Endothelial cell of umbilical vein (primary cell): ENCODE data around the gene MORC2. TPM values are rescaled to one million over a fixed set of nuclear protein-coding genes. Genes with fewer than 3 reads are reported as not detected.

Experiments
- BruUV-seq: library from RNA; stranded (reverse); fragments of 400-500 nt; replicated peaks from 2 replicates; lab custom pipeline; 2021; lab: Mats Ljungman, UMichigan
- CTCF ChIA-PET: fragments of 300-600, 350-600 bp; sonication (Branson Sonifier 250); formaldehyde crosslinking; loops from one replicate; lab custom pipeline; 2021; ENCODE audit warnings: antibody characterized with exemption, inconsistent platforms; lab: Charles Lee
- POLR2A ChIA-PET: fragments of 300-600, 350-600 bp; sonication (Branson Sonifier 250); formaldehyde crosslinking; loops from one replicate; lab custom pipeline; 2021; ENCODE audit warnings: antibody characterized with exemption, inconsistent platforms; lab: Charles Lee
- DNase-seq: peaks from one replicate; pipeline ENCODE4 v3.0.0-alpha.2; 2011; ENCODE audit warnings: low read depth, low spot score
- FAIRE-seq: peaks from 2 replicates; lab custom pipeline; 2011; peaks lifted over from hg19 to GRCh38; lab: Jason Lieb, UNC
- H2AFZ ChIP-seq: 2 replicates; pipeline ENCODE4 v1.6.0; 2012; ENCODE audit warnings: low read depth, low read length, control low read depth, inconsistent platforms
- H3K27ac ChIP-seq: 2 replicates; pipeline ENCODE4 v1.5.1; 2011; ENCODE audit warnings: low read depth, mild to moderate bottlenecking, control low read depth, low read length, moderate library complexity; ENCODE audit not compliant: insufficient read depth
- H3K27me3 ChIP-seq, 2 experiments: 2 replicates each; pipeline versions ENCODE4 v1.6.0 to v1.6.1; 2011; ENCODE audit warnings: low read length in 2 of 2, mixed read lengths in 1 of 2; ENCODE audit not compliant: control insufficient read depth in 2 of 2, insufficient read depth in 2 of 2
- H3K36me3 ChIP-seq, 2 experiments: 2 replicates in 1 of 2; 3 replicates in 1 of 2; pipeline ENCODE4 v1.5.1; 2011; ENCODE audit warnings: low read length in 2 of 2, mild to moderate bottlenecking in 1 of 2, moderate library complexity in 1 of 2; ENCODE audit not compliant: control insufficient read depth in 2 of 2, insufficient read depth in 2 of 2; ENCODE audit errors: extremely low read depth in 1 of 2
- H3K4me1 ChIP-seq: 3 replicates; pipeline ENCODE4 v1.5.1; 2011; ENCODE audit warnings: mild to moderate bottlenecking, low read length; ENCODE audit not compliant: control insufficient read depth, insufficient read depth; ENCODE audit errors: extremely low read depth
- H3K4me2 ChIP-seq: 2 replicates; pipeline ENCODE4 v1.6.1; 2011; ENCODE audit warnings: low read length, control low read depth, mixed read lengths; ENCODE audit not compliant: insufficient read depth
- H3K4me3 ChIP-seq, 3 experiments: fragments of 200-600 bp in 1 of 3; sonication (generic), shearing (Covaris generic) in 1 of 3; replicated peaks in 1 of 3; 2 replicates each; pipeline ENCODE4 v1.5.1; 2011 to 2016; ENCODE audit warnings: control low read depth in 3 of 3, low read length in 3 of 3, mild to moderate bottlenecking in 2 of 3, inconsistent platforms in 1 of 3, low read depth in 1 of 3, moderate library complexity in 1 of 3; ENCODE audit not compliant: insufficient read depth in 1 of 3
- H3K79me2 ChIP-seq: 2 replicates; pipeline ENCODE4 v1.6.0; 2012; ENCODE audit warnings: low read length, inconsistent platforms; ENCODE audit not compliant: control insufficient read depth, insufficient read depth
- H3K9ac ChIP-seq: replicated peaks from 2 replicates; pipeline ENCODE3; 2011; ENCODE audit warnings: low read length, control low read depth; ENCODE audit not compliant: insufficient read depth; ENCODE audit errors: extremely low read depth
- H3K9me1 ChIP-seq: replicated peaks from 3 replicates; pipeline ENCODE4 v1.6.0; 2011; ENCODE audit warnings: mild to moderate bottlenecking, low read length; ENCODE audit not compliant: control insufficient read depth, insufficient read depth; ENCODE audit errors: extremely low read depth
- H3K9me3 ChIP-seq: replicated peaks from 2 replicates; pipeline ENCODE4 v1.5.1; 2012; ENCODE audit warnings: low read length, inconsistent platforms; ENCODE audit not compliant: control insufficient read depth, insufficient read depth
- H4K20me1 ChIP-seq: replicated peaks from 2 replicates; pipeline ENCODE3; 2011; ENCODE audit warnings: mild to moderate bottlenecking, low read length; ENCODE audit not compliant: control insufficient read depth, insufficient read depth; ENCODE audit errors: extremely low read depth
- FOS ChIP-seq: IDR thresholded peaks from 2 replicates; pipeline ENCODE4 v1.6.1; 2011; ENCODE audit warnings: mild to moderate bottlenecking, low read length, moderate library complexity, borderline replicate concordance; ENCODE audit not compliant: insufficient read depth
- GATA2 ChIP-seq: IDR thresholded peaks from 2 replicates; pipeline ENCODE4 v1.7.0; 2011; ENCODE audit warnings: low read depth, mild to moderate bottlenecking, moderate library complexity, mixed read lengths, low read length; ENCODE audit not compliant: insufficient read length, insufficient read depth
- JUN ChIP-seq: IDR thresholded peaks from 2 replicates; pipeline ENCODE4 v1.6.1; 2011; ENCODE audit warnings: borderline replicate concordance, low read depth; ENCODE audit not compliant: insufficient read length, insufficient read depth
- POLR2A ChIP-seq: IDR thresholded peaks from 2 replicates; pipeline ENCODE4 v1.6.1; 2012; ENCODE audit warnings: low read depth, mild to moderate bottlenecking, control low read depth, low read length
- POLR2AphosphoS5 ChIP-seq: IDR thresholded peaks from 2 replicates; pipeline ENCODE4 v1.6.1; 2012; ENCODE audit warnings: low read depth, mild to moderate bottlenecking, control low read depth, low read length, moderate library complexity; ENCODE audit not compliant: insufficient read depth
- dilution Hi-C: fragments of 300-500 bp; cut with MboI; formaldehyde crosslinking; loops from one replicate; pipeline ENCODE4 v1.15.0; 2019; ENCODE audit warnings: low sequenced_read_pairs; ENCODE audit not compliant: extremely low pct_ligation_motif_present
- intact Hi-C: fragments of 100-400 bp; cut with micrococcal nuclease; formaldehyde crosslinking; loops from one replicate; pipeline ENCODE4 v1.10.0; 2022
- polyA plus RNA-seq, 4 experiments: library from polyadenylated mRNA; depleted of rRNA in 3 of 4; stranded (reverse) in 3 of 4; unstranded in 1 of 4; fragments of >200 nt; gene quantifications; 2 replicates each; pipeline versions ENCODE4 v1.2.1 to v1.2.3, GENCODE V29; 2011 to 2012; ENCODE audit warnings: missing spikeins in 1 of 4
- total RNA-seq: library from RNA; stranded (reverse); gene quantifications from 2 replicates; pipeline ENCODE4 v1.2.3, GENCODE V29; 2021
- TF ChIP-seq, protein P1 (sequence below): IDR thresholded peaks from 2 replicates; pipeline ENCODE4 v1.6.1; 2011; ENCODE audit not compliant: insufficient read depth, insufficient read length
- TF ChIP-seq, protein P2 (sequence below), 2 donors: IDR thresholded peaks; 1 replicate in 1 of 2; 2 replicates in 1 of 2; pipeline ENCODE4 v1.5.1; 2011; ENCODE audit warnings: low read length in 2 of 2, mild to moderate bottlenecking in 2 of 2, moderate library complexity in 2 of 2, control low read depth in 1 of 2, inconsistent platforms in 1 of 2, low read depth in 1 of 2; ENCODE audit not compliant: insufficient read depth in 1 of 2; ENCODE audit errors: extremely low read depth in 1 of 2

Gene MORC2
- total and polyA plus RNA-seq, 2 donors (not counting 3 experiments of a cell fraction or from before 2014, with no cell fraction given), result 11.6 to 34.7 TPM

DNA sequence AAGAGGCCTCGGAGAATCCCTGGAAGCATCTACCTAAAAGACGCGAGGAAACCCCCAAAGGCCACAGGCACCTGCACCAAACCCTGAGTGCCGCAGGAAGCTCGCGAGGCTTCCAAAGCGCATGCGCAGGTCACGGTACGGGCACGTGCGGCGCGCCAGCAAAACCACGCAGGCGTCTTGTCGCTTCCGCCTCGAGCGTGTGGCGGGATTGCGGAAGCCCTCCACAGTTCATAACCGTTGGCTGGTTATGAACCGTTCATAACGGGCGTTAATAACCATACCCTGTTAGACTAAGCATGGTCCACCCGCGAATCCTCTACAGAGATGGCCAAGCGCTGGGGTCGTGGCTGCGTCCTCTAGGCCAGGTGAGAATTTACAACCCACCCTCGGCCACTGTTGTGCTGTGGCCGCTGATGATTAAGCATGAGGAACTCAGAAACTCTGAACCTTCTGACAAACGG, 46.4 kb downstream of the MORC2 start:
- POLR2A ChIA-PET, result no interaction called here
- Histone ChIP-seq H3K4me1 (peaks cover 13% of the 10 kb centered on the region), H3K36me3 (peaks cover 0 to 16% of the 10 kb centered on the region in 2 experiments), H3K79me2 (no peaks in the 10 kb centered on the region), H3K4me2 (peak overlapping the region; percentile 66), H4K20me1 (no peaks in the 10 kb centered on the region), H3K9me3 (no peaks in the 10 kb centered on the region), H3K9me1 (no peaks in the 10 kb centered on the region), H3K27me3 (no peaks in the 10 kb centered on the region), H3K27ac (no peak overlapping the region), H3K9ac (no peak overlapping the region), H2AFZ (peak overlapping the region; percentile 0), H3K4me3 (peak overlapping the region in 2 of 3 experiments; percentile 23 to 25)
- FAIRE-seq (peak; percentile 66), DNase-seq (peak; percentile 60)
- TF ChIP-seq JUN (no peak), POLR2A (peak; percentile 51), FOS (no peak), POLR2AphosphoS5 (peak; percentile 51), GATA2 (no peak)
- TF ChIP-seq, protein P1, sequence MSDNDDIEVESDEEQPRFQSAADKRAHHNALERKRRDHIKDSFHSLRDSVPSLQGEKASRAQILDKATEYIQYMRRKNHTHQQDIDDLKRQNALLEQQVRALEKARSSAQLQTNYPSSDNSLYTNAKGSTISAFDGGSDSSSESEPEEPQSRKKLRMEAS, result peak; percentile 92
- TF ChIP-seq, protein P2, sequence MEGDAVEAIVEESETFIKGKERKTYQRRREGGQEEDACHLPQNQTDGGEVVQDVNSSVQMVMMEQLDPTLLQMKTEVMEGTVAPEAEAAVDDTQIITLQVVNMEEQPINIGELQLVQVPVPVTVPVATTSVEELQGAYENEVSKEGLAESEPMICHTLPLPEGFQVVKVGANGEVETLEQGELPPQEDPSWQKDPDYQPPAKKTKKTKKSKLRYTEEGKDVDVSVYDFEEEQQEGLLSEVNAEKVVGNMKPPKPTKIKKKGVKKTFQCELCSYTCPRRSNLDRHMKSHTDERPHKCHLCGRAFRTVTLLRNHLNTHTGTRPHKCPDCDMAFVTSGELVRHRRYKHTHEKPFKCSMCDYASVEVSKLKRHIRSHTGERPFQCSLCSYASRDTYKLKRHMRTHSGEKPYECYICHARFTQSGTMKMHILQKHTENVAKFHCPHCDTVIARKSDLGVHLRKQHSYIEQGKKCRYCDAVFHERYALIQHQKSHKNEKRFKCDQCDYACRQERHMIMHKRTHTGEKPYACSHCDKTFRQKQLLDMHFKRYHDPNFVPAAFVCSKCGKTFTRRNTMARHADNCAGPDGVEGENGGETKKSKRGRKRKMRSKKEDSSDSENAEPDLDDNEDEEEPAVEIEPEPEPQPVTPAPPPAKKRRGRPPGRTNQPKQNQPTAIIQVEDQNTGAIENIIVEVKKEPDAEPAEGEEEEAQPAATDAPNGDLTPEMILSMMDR (IDR thresholded peaks at IDR 0.05; ENCODE audit: extremely low read depth in 1 of 2, insufficient read depth in 1 of 2, low read depth in 1 of 2, low read length in 2 of 2), result no peak
- CTCF ChIA-PET, result interaction anchor here (0.8 to 7.6 kb wide), 8 partner anchors 13 to 287 kb away, joined by 3 to 231 read pairs (median 8); no protein-coding TSS in a partner anchor
- intact Hi-C loops (loop anchor here (5.0 kb wide), 1 partner anchor 330 kb away; the partner anchor contains the start of gene PES1), dilution Hi-C loops (no loop called here)
- BruUV-seq, result no TSS peak
